Loucy (cell line): ENCODE data around the gene KIF14.

ENCODE experiments used
- H2AFZ ChIP-seq: fragments of 200-600 bp; sonication (generic); 2 replicates; pipeline ENCODE4 v1.6.0; 2016; ENCODE audit warnings: antibody characterized with exemption, mild to moderate bottlenecking, low read length, moderate library complexity
- H3F3A ChIP-seq: fragments of 200-600 bp; 2 replicates; pipeline ENCODE4 v1.6.0; 2016; ENCODE audit warnings: antibody characterized with exemption, low read depth, mild to moderate bottlenecking
- H3K27me3 ChIP-seq: fragments of 200-600 bp; sonication (generic); 2 replicates; pipeline ENCODE4 v1.6.1; 2014; ENCODE audit warnings: low read length, mild to moderate bottlenecking; ENCODE audit not compliant: insufficient read depth, poor library complexity, severe bottlenecking
- H3K36me3 ChIP-seq: fragments of 200-600 bp; sonication (generic); 2 replicates; pipeline ENCODE4 v1.6.1; 2016; ENCODE audit warnings: low read length; ENCODE audit not compliant: insufficient read depth
- H3K4me1 ChIP-seq: fragments of 200-600 bp; sonication (generic); 2 replicates; pipeline ENCODE4 v1.5.1; 2014; ENCODE audit warnings: low read length, mild to moderate bottlenecking; ENCODE audit not compliant: insufficient read depth, poor library complexity, severe bottlenecking
- H3K4me2 ChIP-seq: fragments of 200-600 bp; sonication (generic); 2 replicates; pipeline ENCODE4 v1.6.0; 2014; ENCODE audit warnings: antibody characterized with exemption, low read length, low read depth, mild to moderate bottlenecking; ENCODE audit not compliant: poor library complexity, severe bottlenecking
- H3K4me3 ChIP-seq: fragments of 200-600 bp; sonication (generic); 2 replicates; pipeline ENCODE4 v1.5.1; 2014; ENCODE audit warnings: low read length, mild to moderate bottlenecking, mixed read lengths; ENCODE audit not compliant: poor library complexity, severe bottlenecking
- H3K79me2 ChIP-seq: fragments of 200-600 bp; sonication (generic); 2 replicates; pipeline ENCODE4 v1.6.1; 2014; ENCODE audit warnings: low read length; ENCODE audit not compliant: insufficient read depth
- H3K9ac ChIP-seq: fragments of 200-600 bp; sonication (generic); 2 replicates; pipeline ENCODE4 v1.6.0; 2014; ENCODE audit warnings: mild to moderate bottlenecking, low read depth, low read length, moderate library complexity; ENCODE audit not compliant: poor library complexity, severe bottlenecking
- H3K9me2 ChIP-seq: fragments of 200-600 bp; sonication (generic); replicated peaks from 2 replicates; pipeline ENCODE4 v1.6.1; 2016; ENCODE audit warnings: low read depth, low read length, mixed read lengths
- H3K9me3 ChIP-seq: fragments of 200-600 bp; sonication (generic); 2 replicates; pipeline ENCODE4 v1.6.1; 2014; ENCODE audit warnings: mild to moderate bottlenecking, antibody characterized with exemption, low read length, low read depth; ENCODE audit not compliant: insufficient read depth
- H4K20me1 ChIP-seq: fragments of 200-600 bp; sonication (generic); 2 replicates; pipeline ENCODE4 v1.6.0; 2014; ENCODE audit warnings: antibody characterized with exemption, low read length, mild to moderate bottlenecking; ENCODE audit not compliant: insufficient read depth, poor library complexity, severe bottlenecking
- EZH2phosphoT487 ChIP-seq: fragments of 200-600 bp; IDR thresholded peaks from 2 replicates; pipeline ENCODE4 v1.6.1; 2018; ENCODE audit warnings: antibody characterized with exemption, mild to moderate bottlenecking, moderate library complexity, borderline replicate concordance
- TF ChIP-seq, protein P1 (sequence below): fragments of 200-600 bp; sonication (generic); conservative IDR thresholded peaks from 2 replicates; pipeline ENCODE4 v1.5.1; 2014; ENCODE audit warnings: mild to moderate bottlenecking, antibody characterized with exemption, low read length

KIF14 gene

DNA sequence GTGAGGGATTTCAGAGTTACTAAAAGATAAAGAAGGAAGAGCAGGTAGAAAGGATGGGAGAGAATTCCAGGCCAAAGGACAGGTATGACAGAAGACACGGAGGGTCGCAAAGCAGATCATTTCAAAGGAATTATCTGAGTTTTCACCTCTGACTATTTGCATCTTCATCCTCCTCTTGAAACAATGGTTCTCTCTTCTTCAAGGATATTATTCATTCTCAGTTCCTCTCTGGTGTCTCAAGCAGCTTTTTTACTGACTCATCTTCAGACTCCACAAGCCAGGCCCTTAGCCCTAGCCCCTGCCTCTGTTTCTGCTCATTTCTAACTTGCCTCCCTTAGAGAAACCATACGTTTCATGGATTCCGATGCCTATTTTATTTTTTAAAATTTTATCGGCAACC, 34.1 kb upstream of the KIF14 start:
- no peak for TF ChIP-seq EZH2phosphoT487
- TF ChIP-seq, protein P1, sequence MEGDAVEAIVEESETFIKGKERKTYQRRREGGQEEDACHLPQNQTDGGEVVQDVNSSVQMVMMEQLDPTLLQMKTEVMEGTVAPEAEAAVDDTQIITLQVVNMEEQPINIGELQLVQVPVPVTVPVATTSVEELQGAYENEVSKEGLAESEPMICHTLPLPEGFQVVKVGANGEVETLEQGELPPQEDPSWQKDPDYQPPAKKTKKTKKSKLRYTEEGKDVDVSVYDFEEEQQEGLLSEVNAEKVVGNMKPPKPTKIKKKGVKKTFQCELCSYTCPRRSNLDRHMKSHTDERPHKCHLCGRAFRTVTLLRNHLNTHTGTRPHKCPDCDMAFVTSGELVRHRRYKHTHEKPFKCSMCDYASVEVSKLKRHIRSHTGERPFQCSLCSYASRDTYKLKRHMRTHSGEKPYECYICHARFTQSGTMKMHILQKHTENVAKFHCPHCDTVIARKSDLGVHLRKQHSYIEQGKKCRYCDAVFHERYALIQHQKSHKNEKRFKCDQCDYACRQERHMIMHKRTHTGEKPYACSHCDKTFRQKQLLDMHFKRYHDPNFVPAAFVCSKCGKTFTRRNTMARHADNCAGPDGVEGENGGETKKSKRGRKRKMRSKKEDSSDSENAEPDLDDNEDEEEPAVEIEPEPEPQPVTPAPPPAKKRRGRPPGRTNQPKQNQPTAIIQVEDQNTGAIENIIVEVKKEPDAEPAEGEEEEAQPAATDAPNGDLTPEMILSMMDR, result no peak
- H3K9me3 ChIP-seq, result no peaks in the 10 kb centered on the region
- peaks cover 29% of the 10 kb centered on the region; the same call in 1 of the 2 replicates for H3K36me3 ChIP-seq
- no peak overlapping the region for H2AFZ ChIP-seq
- no peak overlapping the region for H3K4me3 ChIP-seq
- no peaks in the 10 kb centered on the region for H3K27me3 ChIP-seq
- no peak overlapping the region for H3K4me2 ChIP-seq
- no peaks in the 10 kb centered on the region for H3K79me2 ChIP-seq
- peaks cover 7% of the 10 kb centered on the region for H3K4me1 ChIP-seq
- H3K9ac ChIP-seq, result no peak overlapping the region
- no peaks in the 10 kb centered on the region for H4K20me1 ChIP-seq
- no peaks in the 10 kb centered on the region for H3K9me2 ChIP-seq
- H3F3A ChIP-seq, result no peaks in the 10 kb centered on the region

DNA sequence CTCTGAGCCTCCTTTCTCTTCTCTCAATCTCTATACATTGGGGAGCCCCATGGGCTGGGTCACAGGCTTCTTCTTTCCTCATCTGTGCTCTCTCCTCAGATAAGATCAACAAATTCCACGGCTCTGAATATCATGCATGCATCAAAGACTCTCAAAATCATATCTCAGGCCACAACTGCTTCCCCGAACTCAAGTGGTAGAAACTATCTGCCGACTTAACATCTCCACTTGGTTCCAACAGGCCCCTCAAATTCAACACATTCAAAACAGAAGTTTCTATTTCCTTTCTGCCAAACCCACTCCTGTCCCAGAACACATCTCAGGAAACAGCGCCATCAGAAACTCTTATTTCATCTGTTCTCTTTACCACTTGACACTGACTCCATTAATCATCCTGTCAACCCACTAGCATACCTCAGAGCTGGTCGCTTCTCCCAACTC, 32.5 kb upstream of the KIF14 start:
- no peaks in the 10 kb centered on the region for H3F3A ChIP-seq
- H3K9ac ChIP-seq, result no peak overlapping the region
- H3K9me3 ChIP-seq, result no peaks in the 10 kb centered on the region
- peaks cover 27% of the 10 kb centered on the region for H3K36me3 ChIP-seq
- H3K79me2 ChIP-seq, result no peaks in the 10 kb centered on the region
- H3K27me3 ChIP-seq, result no peaks in the 10 kb centered on the region
- no peak for TF ChIP-seq EZH2phosphoT487
- TF ChIP-seq, protein P1, result no peak
- H3K4me2 ChIP-seq, result no peak overlapping the region
- H4K20me1 ChIP-seq, result no peaks in the 10 kb centered on the region
- no peaks in the 10 kb centered on the region for H3K9me2 ChIP-seq
- no peak overlapping the region for H2AFZ ChIP-seq
- H3K4me1 ChIP-seq, result peaks cover 7% of the 10 kb centered on the region
- no peak overlapping the region for H3K4me3 ChIP-seq

DNA sequence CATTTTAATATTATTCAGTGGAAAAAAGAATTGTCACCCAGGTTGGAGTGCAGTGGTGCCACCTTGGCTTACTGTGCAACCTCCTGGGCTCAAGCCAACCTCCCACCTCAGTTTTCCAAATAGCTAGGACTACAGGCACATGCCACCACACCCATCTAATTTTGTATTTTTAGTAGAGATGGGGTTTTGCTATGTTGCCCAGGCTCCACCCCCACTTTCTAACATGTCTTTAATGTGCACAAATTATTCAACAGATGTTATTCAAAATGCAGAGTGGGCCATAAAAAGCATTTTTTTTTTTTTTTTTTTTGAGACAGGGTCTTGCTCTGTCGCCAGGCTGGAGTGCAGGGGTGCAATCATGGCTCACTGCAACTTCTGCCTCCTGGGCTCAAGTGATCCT, 31.8 kb upstream of the KIF14 start:
- H3K36me3 ChIP-seq, result peaks cover 24% of the 10 kb centered on the region
- TF ChIP-seq EZH2phosphoT487, result no peak
- TF ChIP-seq, protein P1, result no peak
- H3K9me3 ChIP-seq, result no peaks in the 10 kb centered on the region
- no peaks in the 10 kb centered on the region for H3K27me3 ChIP-seq
- no peaks in the 10 kb centered on the region for H3K9me2 ChIP-seq
- H3K9ac ChIP-seq, result no peak overlapping the region
- H3K4me2 ChIP-seq, result no peak overlapping the region
- no peaks in the 10 kb centered on the region for H3F3A ChIP-seq
- no peak overlapping the region for H2AFZ ChIP-seq
- H3K4me3 ChIP-seq, result no peak overlapping the region
- peaks cover 7% of the 10 kb centered on the region for H3K4me1 ChIP-seq
- H3K79me2 ChIP-seq, result no peaks in the 10 kb centered on the region
- no peaks in the 10 kb centered on the region for H4K20me1 ChIP-seq
